DMS79 (cell line): ENCODE measurements around the gene WDR19.

Experiments
- DNase-seq: peaks from one replicate; lab custom pipeline; 2025; lab: John Stamatoyannopoulos, UW

Gene WDR19

GRCh38 chr4:39303871-39304270 is 121.5 kb downstream of the WDR19 start:
- DNase-seq = no peak

- DNase-seq = no peak
Observed at GRCh38 chr4:39304651-39305050, 122.3 kb downstream of the WDR19 start.

- DNase-seq = no peak
Observed at GRCh38 chr4:39305912-39306677, 123.8 kb downstream of the WDR19 start.

GRCh38 chr4:39308611-39309010 is 126.3 kb downstream of the WDR19 start:
- DNase-seq = no peak

- no peak for DNase-seq
Observed at GRCh38 chr4:39312816-39313215, 130.5 kb downstream of the WDR19 start.

GRCh38 chr4:39319676-39320075 is 137.3 kb downstream of the WDR19 start:
- DNase-seq = no peak

GRCh38 chr4:39320381-39321115 is 138.2 kb downstream of the WDR19 start:
- no peak for DNase-seq

- DNase-seq = no peak
Observed at GRCh38 chr4:39323821-39324220, 141.5 kb downstream of the WDR19 start.

- DNase-seq = no peak
Observed at GRCh38 chr4:39324446-39324845, 142.1 kb downstream of the WDR19 start.

GRCh38 chr4:39324897-39325613 is 142.7 kb downstream of the WDR19 start:
- no peak for DNase-seq

GRCh38 chr4:39326468-39326977 is 144.2 kb downstream of the WDR19 start:
- no peak for DNase-seq

- no peak for DNase-seq
Observed at GRCh38 chr4:39330353-39330752, 148.0 kb downstream of the WDR19 start.

- no peak for DNase-seq
Observed at GRCh38 chr4:39331191-39331590, 148.9 kb downstream of the WDR19 start.
